Measurements from ENCODE around the gene MED13L. TPM values are rescaled to one million over a fixed set of nuclear protein-coding genes. Genes with fewer than 3 reads are reported as not detected.
"Not testable (repeated sequence)": the region's sequence is repeated elsewhere in the genome, so short reads cannot be mapped to it uniquely, and the experiment has no call there.

Gene MED13L
- polyA plus RNA-seq, 3 donors: 69.5 to 83.0 (median 76.0) TPM

- DNase-seq (ENCODE audit: low read depth in 3 of 3, low spot score in 2 of 3): no peak
These were observed 27.6 kb downstream of the MED13L start for GRCh38 chr12:116249938-116250337.

- DNase-seq (ENCODE audit: low read depth in 3 of 3, low spot score in 2 of 3): no peak
These were observed 28.6 kb downstream of the MED13L start for GRCh38 chr12:116248930-116249329.

DNA sequence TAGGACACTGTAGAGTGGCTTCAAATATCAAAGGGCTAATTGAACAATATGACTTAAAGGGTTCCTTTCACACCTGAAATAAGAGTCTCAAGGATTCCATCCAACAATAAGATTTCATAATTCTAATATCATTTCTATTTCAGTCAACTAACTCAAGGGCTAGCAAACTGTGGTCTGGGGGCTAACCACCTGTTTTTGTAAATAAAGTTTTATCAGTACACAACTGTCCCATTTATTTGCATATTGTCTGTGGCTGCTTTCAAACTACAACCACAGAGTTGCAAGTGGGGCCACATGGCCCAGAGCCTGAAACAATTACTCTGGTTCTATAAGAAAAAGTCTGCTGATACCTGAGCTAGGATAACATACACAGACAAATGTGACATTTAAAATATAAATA, 29.1 kb downstream of the MED13L start:
- DNase-seq (ENCODE audit: low read depth in 3 of 3, low spot score in 2 of 3): no peak

DNA sequence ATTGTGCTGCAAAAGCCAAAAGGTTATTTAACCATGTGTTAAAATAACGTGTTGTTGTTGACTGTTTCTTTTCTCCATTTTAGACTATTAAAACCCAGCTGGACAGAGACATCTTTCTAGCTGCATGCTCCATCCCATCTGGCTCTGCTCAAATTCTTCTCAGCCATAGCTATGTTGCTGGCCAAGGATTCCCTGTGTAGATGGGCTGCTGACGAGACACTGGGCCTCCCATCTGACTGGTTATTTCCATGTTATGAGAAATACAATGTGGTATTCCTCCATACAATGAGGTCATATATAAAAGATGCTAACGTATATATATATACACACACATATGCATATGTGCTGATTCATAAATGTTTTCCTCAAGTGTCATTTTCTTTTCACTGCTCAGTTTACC, 30.1 kb downstream of the MED13L start:
- DNase-seq (ENCODE audit: low read depth in 3 of 3, low spot score in 2 of 3): no peak

- DNase-seq (ENCODE audit: low read depth in 3 of 3, low spot score in 2 of 3): no peak
These were observed 30.9 kb downstream of the MED13L start for GRCh38 chr12:116246490-116247179.

DNA sequence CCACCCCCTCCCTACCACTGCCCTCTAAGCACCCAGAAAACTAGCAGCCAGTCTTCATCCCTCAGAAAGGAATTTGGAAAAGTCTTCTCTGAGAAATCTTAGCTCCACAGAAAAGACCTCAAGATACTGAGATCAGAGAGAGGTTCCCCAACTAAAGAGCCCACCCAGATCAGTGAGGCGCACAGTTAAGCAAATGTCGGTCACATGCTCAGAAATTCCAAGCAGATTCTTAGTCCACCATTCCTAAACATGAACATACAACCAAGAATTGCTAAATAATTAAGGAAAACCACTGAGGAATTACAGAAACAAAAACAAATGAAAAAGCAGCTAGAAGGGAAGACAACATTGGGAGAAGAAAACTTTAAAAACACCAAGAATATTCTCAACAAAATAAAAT, 32.3 kb downstream of the MED13L start:
- DNase-seq (ENCODE audit: low read depth in 3 of 3, low spot score in 2 of 3): no peak

DNA sequence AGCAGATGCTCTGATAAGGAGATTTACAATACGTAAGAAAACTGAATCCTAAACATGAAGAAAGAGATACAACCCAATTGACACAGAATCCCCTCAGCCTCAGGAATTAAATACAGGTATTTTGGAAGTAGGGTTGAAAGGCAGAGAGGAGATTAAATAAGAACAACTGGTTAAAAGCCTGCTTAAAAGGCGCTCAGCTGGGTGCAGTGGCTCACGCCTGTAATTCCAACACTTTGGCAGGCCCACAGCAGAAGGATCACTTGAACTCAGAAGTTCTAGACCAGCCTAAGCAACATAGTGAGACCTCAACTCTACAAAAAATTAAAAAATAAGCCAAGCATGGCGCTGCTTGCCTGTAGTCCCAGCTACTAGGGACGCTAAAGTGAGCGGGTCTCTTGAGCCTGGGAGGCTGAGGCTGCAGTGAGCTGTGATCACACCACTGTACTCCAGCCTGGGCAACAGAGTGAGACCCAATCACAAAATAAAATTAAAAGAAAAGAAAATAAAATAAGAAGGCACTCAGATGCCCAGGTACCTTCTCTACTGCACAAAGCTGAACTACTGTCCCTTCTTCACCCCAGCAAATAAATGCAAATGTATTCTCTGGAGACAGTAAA, 32.9 kb downstream of the MED13L start:
- DNase-seq (ENCODE audit: low read depth in 3 of 3, low spot score in 2 of 3): no peak

- no peak for DNase-seq (ENCODE audit: low read depth in 3 of 3, low spot score in 2 of 3)
These were observed 33.5 kb downstream of the MED13L start for GRCh38 chr12:116244001-116244400.

DNA sequence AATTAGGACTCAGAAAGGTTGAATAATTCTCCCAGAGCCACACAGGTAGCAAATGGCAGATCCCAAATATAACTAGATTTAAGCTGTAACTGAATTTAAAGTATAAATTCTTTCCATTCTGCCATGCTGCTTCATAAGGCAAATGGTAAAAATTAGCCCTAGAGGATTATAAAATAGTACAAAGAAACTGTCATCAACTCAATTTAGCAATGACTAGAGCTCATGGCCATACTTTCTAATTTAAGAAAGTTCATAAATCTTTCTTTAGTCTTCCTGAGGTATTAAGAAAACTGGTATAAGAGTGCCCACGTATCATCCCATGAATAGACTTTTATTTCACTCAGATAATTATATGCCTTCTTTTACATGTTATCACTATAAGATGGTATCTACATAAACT, 34.8 kb downstream of the MED13L start:
- no peak for DNase-seq (ENCODE audit: low read depth in 3 of 3, low spot score in 2 of 3)

DNA sequence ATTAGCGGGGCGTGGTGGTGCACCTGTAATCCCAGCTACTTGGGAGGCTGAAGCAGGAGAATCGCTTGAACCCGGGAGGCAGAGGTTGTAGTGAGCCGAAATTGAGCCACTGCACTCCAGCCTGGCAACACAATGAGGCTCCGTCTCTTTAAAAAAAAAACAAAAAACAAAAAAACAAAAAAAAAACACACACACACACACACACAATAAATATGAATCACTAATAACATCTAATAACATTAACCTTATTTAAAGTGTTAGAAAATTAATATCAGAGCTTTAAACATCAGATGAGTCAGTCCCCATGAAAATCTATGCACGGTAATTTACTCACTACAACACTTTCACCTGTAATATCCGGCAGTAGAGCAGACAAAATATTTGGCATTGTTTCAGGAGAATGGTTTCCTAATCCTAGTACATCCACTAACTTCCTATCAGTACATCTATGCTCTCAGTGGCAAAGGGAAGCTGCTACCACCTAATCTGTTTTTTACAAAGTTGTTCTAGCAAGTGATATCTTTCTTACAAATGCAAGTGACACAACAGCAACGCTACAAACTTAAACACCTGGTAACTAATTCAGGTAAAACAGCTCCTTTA, 36.2 kb downstream of the MED13L start:
- DNase-seq (ENCODE audit: low read depth in 3 of 3, low spot score in 2 of 3): no peak

GRCh38 chr12:116238570-116239119, 38.8 kb downstream of the MED13L start:
- DNase-seq (ENCODE audit: low read depth in 3 of 3, low spot score in 2 of 3): not testable (repeated sequence)

- DNase-seq (ENCODE audit: low read depth in 3 of 3, low spot score in 2 of 3): no peak
These were observed 39.3 kb downstream of the MED13L start for GRCh38 chr12:116238149-116238548.

DNA sequence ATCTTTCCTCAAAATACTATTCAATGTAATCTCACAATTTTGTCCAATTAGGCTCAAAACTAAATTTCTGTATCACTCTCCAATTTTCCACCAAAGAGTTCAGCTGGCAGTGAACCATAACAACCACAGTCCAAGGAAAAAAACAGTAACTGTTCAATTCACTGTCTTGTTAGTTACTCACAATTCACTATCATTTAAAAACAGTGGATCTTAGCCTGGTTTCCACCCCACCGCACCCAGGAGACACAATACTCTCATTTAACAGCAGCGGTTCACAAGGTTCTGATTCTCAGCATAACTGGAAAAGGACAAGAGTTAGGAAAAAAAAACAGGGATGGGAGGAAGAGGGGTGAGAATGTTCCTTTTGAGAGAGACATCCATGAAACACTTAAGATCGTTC, 40.5 kb downstream of the MED13L start:
- DNase-seq (ENCODE audit: low read depth in 3 of 3, low spot score in 2 of 3): no peak

GRCh38 chr12:116236148-116236731, 41.3 kb downstream of the MED13L start:
- DNase-seq (ENCODE audit: low read depth in 3 of 3, low spot score in 2 of 3): no peak

DNA sequence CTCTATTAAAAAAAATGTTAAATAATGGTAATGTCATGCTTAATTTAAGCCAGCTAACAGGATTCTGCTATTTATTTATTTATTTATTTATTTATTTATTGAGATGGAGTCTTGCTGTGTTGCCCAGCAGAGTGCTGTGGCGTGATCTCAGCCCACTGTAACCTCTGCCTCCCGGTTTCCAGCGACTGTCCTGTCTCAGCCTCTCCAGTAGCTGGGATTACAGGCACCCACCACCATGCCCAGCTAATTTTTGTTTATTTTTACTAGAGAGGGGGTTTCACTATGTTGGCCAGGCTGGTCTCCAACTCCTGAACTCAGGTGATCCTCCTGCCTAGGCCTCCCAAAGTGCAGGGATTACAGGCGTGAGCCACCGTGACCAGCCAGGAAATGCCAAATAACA, 43.3 kb downstream of the MED13L start:
- not testable (repeated sequence) for DNase-seq (ENCODE audit: low read depth in 3 of 3, low spot score in 2 of 3)

DNA sequence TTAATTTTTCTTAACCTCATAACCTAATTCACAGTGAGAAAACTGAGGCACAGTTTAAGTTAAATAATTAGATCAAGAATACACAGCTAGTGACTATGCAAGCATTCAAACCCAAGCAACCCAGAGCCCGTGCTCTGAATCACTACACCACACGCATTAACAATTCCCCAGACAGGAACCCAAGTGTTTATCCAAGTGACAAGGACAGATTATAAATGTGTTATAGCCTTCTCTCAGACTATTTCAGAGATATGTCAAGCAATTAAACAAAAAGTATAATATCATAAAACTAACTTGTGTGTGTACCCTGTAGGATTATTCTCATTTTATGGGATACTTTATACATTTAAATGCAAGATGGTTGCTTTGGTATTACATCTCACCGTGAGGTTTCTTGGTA, 43.8 kb downstream of the MED13L start:
- no peak for DNase-seq (ENCODE audit: low read depth in 3 of 3, low spot score in 2 of 3)

GRCh38 chr12:116227811-116228210, 49.7 kb downstream of the MED13L start:
- no peak for DNase-seq (ENCODE audit: low read depth in 3 of 3, low spot score in 2 of 3)

DNA sequence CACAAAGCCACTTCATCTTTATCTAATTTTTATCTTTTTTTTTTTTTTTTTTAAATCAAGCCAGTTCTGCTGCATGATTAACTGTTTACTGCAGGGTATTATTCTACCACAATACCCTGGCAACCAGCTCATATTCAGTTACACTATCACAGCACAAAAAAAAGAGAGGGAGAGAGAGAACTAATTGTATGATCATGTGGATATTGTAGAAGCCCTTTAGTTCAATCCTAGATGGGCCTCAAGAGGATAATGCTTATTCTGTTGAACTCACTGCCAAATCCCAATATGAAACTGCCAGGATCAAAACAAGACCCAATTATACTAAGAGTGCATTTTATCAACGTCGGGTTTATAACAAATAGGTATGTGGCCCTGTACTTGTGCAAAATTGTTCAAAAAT, 51.5 kb downstream of the MED13L start:
- DNase-seq (ENCODE audit: low read depth in 3 of 3, low spot score in 2 of 3): no peak

- DNase-seq (ENCODE audit: low read depth in 3 of 3, low spot score in 2 of 3): no peak
These were observed 55.1 kb downstream of the MED13L start for GRCh38 chr12:116222358-116222757.

- no peak for DNase-seq (ENCODE audit: low read depth in 3 of 3, low spot score in 2 of 3)
These were observed 56.7 kb downstream of the MED13L start for GRCh38 chr12:116220756-116221155.

DNA sequence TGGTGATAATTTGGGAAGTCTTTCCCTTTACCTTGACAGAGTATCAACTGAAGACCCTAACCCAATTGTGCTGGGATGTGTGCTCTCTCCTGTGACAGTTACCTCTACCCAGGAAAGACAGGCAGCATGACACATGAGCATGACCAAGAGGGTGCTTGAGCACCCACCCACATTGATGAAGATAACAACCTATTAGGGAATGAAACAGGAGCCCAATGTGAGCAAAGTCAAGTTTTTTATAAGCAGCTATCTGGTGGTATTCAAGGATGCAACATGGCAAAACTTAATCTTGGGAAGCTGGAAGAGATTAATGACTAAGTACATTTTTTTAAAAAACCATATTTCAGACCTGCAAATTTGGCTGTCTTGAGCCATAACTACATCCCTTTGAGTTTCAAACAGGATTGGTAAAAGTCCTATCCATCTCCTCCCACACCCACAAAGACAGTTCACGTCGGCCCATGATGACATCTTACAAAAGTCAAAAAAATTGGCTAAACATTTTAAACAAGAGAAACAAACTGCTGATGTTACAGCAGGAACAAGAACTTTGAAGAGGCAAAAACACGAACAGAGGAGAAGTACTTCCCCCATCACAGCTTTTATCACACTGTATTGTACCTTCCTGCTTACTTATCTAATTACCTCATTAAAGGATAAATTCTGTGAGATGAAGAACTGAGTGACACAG, 60.3 kb downstream of the MED13L start:
- no peak for DNase-seq (ENCODE audit: low read depth in 3 of 3, low spot score in 2 of 3)
